Fibroblast of skin of scalp (primary cell): ENCODE results near the gene TMA7B.
"Not testable (repeated sequence)": the region's sequence is repeated elsewhere in the genome, so short reads cannot be mapped to it uniquely, and the experiment has no call there.

Source experiments
- DNase-seq: peaks from one replicate; pipeline ENCODE4 v3.0.0-alpha.2; 2013

TMA7B gene

DNA sequence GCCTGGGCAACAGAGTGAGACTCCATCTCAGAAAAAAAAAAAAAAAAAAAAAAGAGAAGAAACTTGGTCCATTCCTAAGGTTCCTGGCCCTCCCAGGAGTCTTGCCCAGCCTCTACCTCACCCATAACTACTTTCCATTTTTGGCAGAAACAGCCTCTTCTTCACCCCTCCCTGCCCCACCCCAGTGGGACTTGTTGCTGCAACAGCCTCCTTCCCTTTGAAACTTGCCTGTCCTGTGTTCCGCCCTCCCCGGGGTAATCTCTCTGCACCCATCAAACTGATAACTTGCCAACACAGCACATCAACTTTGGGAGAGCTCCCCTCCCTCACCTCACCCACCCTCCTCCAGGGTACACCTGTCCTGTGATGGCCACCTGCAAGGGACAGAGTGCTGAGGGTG is 24.5 kb downstream of the TMA7B start:
- DNase-seq: no peak

DNA sequence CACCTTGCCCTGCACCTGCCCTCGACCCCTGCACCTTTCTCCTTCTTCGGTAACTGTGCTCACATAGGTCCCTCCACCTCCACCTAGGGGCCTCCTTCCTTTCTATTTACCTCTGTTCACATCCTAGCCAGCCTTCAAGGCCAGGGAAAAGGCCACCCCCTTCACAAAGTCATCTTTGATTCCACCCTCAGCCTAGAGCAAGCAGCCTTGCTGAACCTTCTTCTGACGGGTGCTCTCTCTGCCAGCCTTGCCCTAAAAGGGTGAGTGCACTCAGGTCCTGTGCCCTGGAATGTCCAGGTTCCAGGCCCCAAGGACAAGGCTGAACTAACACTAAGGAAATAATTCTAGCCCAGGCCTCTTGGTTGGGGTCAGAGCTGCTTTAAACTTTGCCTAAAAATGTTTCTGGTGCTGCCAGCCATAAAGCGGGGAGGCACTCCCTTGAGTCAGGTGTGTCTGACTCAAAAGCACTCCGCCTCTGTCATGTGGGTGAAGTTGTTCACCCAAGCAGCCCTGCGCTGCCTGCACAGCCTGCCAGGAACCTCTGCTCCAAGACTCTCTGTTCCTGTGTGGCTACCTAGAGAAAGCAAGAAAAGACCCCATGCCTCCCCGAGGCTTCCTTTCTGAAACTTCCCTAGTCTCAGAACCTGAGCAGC is 25.3 kb downstream of the TMA7B start:
- DNase-seq: no peak

GRCh38 chr22:39988386-39989114 is 28.4 kb downstream of the TMA7B start:
- DNase-seq: no peak

- no peak for DNase-seq
These were observed 29.4 kb downstream of the TMA7B start for GRCh38 chr22:39989633-39990032.

GRCh38 chr22:39990686-39991085 is 30.5 kb downstream of the TMA7B start:
- no peak for DNase-seq

GRCh38 chr22:39991159-39991860 is 31.1 kb downstream of the TMA7B start:
- DNase-seq: no peak

DNA sequence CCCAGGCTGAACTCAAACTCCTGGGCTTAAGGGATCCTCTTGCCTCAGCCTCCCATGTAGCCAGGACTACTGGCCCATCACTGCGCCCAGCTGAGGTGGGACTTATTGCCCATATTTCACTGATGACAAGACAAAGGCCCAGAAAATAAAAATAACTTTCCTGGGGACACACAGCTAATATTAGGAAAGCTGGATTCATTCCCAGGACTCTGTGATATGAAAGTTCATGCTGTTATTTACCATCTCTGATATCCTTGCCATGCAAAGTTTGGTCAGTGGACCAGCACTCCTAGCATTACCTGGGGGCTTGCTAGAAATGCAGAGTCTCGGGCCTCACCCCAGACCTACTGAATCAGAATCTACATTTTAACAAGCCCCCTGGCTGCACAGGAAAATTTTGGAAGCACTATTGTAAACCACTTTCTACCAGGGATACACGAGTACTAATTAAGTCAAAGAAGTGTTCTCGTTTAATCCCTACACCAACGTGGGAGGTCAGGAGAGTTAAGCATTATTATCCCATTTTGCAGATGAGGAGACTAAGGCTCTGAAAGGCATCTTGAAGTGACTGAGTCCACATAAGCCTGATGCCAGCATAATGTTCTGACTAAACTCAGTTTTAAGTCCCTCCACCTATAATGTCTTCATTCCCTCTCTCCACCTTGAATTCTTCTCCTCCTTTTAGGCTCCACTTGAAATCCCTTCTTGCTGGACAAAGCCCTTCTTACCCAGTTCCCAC is 32.1 kb downstream of the TMA7B start:
- no peak for DNase-seq

DNA sequence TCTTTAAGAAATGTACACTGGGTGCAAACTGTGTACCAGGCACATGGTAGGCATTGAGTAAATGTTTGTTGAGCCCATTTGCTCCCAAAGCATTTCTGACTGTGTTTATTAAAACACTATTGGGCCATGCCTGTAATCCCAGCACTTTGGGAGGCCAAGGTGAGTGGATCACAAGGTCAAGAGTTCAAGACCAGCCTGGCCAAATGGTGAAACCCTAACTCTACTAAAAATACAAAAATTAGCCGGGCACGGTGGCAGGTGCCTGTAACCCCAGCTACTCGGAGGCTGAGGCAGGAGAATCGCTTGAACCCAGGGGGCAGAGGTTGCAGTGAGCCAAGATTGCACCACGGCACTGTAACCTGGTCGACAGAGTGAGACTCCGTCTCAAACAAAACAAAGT is 32.7 kb downstream of the TMA7B start:
- DNase-seq: not testable (repeated sequence)

DNA sequence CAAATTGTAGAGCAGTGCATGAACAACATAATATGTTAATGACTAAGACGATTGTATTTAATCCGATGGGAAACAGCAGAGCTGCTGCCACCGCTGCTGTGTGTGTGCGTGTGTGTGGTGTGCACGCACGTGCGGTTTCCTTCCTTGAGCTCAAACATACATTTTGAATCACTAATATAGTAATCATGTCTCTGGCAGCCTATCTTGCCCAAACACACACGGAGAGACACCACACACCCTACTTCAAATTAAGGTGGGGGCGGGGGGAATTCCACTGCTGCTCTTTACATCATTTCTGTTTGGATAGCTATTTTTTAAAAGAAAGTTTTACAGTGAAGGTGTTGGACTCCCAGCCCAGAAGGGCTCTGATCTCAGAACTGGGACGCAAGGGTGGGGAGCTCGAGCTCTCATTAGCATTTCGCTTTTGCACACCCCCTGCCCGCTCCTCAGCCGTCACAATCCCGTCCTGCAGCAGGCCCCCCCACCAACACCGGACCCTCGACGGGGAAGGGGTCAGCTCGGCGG is 33.9 kb downstream of the TMA7B start:
- peak; percentile 58 for DNase-seq

GRCh38 chr22:39994566-39995392 is 34.6 kb downstream of the TMA7B start, which contains the start of gene FAM83F:
TSS of gene FAM83F (plus strand) at chr22:39994954. CDS start at chr22:39995043, 89 bp downstream.
- DNase-seq: no peak

- no peak for DNase-seq
These were observed 35.4 kb downstream of the TMA7B start for GRCh38 chr22:39995393-39996252.

DNA sequence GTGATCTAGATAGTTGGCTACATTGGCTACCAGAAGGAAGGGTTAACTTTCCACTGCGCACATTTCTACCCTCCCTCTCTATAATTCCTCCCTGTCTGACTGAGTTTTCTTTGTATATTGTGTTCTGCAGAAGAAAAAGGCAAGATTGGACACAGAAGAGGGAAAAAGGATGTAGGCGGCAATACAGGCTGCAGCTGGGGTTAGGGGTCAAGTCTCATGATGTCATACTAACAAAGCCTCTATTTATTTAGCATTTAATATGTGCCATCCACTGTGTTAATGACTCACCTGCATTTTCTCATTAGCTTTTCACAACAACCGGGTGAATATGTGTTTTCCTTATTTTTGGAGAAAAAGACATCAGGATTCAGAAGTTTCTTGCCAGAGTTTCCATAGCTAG is 36.5 kb downstream of the TMA7B start:
- DNase-seq: no peak

- DNase-seq: no peak
These were observed 37.2 kb downstream of the TMA7B start for GRCh38 chr22:39997421-39997820.

- no peak for DNase-seq
These were observed 37.9 kb downstream of the TMA7B start for GRCh38 chr22:39997939-39998726.

DNA sequence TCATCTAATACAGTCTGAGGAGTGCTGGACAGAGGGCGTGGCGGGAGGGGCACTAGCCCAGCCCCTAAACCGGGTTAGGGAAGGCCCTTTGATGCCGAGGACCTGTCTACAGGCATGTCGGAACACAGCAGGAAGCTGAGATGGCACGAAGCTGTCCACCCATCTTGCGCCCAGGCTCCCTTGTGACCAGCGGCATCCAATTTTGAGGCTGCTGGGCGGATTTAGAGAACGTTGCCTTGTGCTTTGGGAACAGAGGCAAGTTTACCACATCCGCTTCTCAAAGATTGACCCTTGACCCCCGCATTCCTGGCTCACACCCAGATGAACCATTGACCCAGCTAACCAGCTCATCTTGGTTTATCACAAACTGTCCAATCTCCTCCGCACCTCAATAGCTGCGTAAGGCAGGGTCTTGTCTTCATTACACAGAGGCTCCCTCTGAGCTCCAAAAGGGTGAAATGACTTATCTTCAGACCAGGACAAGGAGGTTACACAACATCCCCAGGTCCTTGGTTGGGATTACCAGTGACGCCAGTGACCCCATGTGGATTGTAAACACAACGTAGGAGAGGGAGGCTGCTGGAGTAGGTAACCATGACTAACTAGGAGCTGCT is 39.1 kb downstream of the TMA7B start:
- peak; percentile 7 for DNase-seq

GRCh38 chr22:40000171-40000570 is 40.0 kb downstream of the TMA7B start:
- no peak for DNase-seq

GRCh38 chr22:40001106-40001505 is 40.9 kb downstream of the TMA7B start:
- no peak for DNase-seq

DNA sequence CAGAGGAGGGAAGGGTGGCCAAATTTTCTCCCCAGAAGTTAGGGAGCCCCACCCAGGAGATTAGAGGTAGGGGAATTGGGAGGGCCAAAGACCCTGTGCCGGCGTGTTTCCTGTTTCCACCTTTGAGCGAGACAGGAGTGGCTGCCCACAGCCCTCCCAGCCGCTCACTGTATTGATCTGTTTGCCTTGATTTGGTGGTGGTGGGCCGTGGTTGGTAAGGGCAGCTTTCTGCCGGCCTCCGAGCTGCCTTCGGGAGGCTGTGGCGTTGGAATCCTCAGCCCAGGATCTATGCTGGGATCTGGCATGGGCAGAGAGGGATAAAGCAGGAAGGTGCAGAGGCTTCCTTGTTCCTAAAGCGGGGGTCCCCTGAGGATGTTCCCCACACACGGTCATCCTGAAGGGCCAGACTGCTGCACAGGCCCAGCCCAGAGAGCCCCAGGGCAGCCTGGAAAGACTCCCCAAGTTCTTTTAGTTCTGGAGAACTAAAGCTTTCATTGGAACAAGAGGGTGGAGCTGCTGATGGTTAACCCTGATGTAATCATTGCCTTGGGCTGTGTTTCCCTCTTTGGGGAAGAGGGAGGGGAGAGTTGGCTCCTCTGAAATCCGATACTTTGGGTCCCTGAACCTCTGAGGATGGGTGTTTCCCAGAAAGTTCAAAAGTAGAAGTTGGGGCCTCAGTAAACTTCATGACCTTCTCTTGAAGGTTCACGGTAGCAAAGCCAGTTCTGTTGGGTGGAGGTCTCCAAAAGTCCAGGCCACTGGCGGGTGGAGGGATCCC is 41.8 kb downstream of the TMA7B start:
- no peak for DNase-seq
